B cell (primary cell): ENCODE data around the gene BRMS1L. TPM values are rescaled to one million over a fixed set of nuclear protein-coding genes. Genes with fewer than 3 reads are reported as not detected.

Experiments used
- ATAC-seq: fragments of 200-7000 bp; cut with Tn5 transposase; one replicate; pipeline ENCODE4 v1.10.0; 2021; ENCODE audit warnings: low read depth, mild to moderate bottlenecking, moderate number of reproducible peaks, moderate library complexity
- CTCF ChIA-PET: fragments of 350-600 bp; sonication (Branson Sonifier 250); formaldehyde crosslinking; loops from one replicate; lab custom pipeline; 2021; ENCODE audit warnings: antibody characterized with exemption, inconsistent platforms; lab: Charles Lee
- POLR2A ChIA-PET: fragments of 350-600 bp; sonication (Branson Sonifier 250); formaldehyde crosslinking; loops from one replicate; lab custom pipeline; 2021; ENCODE audit warnings: antibody characterized with exemption; lab: Charles Lee
- DNase-seq: peaks from one replicate; pipeline ENCODE4 v3.0.0; 2013
- H2AFZ ChIP-seq: 2 replicates; pipeline ENCODE4 v1.6.1; 2012; ENCODE audit warnings: mild to moderate bottlenecking, low read depth, low read length; ENCODE audit not compliant: insufficient read depth, poor library complexity, severe bottlenecking
- H3K27ac ChIP-seq, 2 donors: 1 replicate in 1 of 2; 2 replicates in 1 of 2; pipeline ENCODE4 v1.5.1; 2012 to 2013; ENCODE audit warnings: low read length in 2 of 2, mild to moderate bottlenecking in 2 of 2, moderate library complexity in 1 of 2
- H3K27me3 ChIP-seq, 4 experiments: fragments of 200-600 bp in 1 of 4; sonication (generic) in 1 of 4; replicated peaks in 1 of 4; 1 replicate in 2 of 4; 2 replicates in 2 of 4; pipeline versions ENCODE4 v1.6.1 to v1.7.0; 2013 to 2016; ENCODE audit warnings: low read length in 3 of 4, mild to moderate bottlenecking in 2 of 4, mixed read lengths in 1 of 4, moderate library complexity in 1 of 4; ENCODE audit not compliant: insufficient read depth in 4 of 4, control insufficient read depth in 3 of 4; ENCODE audit errors: control extremely low read depth in 1 of 4
- H3K36me3 ChIP-seq, 2 experiments: replicated peaks in 1 of 2; 1 replicate in 1 of 2; 2 replicates in 1 of 2; pipeline versions ENCODE4 v1.6.1 to v1.7.1; 2013; ENCODE audit warnings: low read length in 1 of 2; ENCODE audit not compliant: insufficient read depth in 2 of 2, control insufficient read depth in 1 of 2; ENCODE audit errors: control extremely low read depth in 1 of 2, extremely low read depth in 1 of 2
- H3K4me1 ChIP-seq, 2 donors: fragments of 200-600 bp in 1 of 2; sonication (generic) in 1 of 2; 1 replicate in 1 of 2; 2 replicates in 1 of 2; pipeline versions ENCODE4 v1.5.1 to v1.6.1; 2013 to 2017; ENCODE audit warnings: low read length in 2 of 2; ENCODE audit not compliant: control insufficient read depth in 2 of 2, insufficient read depth in 2 of 2
- H3K4me2 ChIP-seq: replicated peaks from 2 replicates; pipeline ENCODE3; 2012; ENCODE audit warnings: mild to moderate bottlenecking, low read depth, low read length; ENCODE audit not compliant: poor library complexity, severe bottlenecking
- H3K4me3 ChIP-seq, 5 experiments: fragments of 200-600 bp in 1 of 5; sonication (generic) in 1 of 5; 1 replicate in 3 of 5; 2 replicates in 2 of 5; pipeline versions ENCODE4 v1.5.1 to v1.7.0; 2011 to 2016; ENCODE audit warnings: low read length in 4 of 5, mild to moderate bottlenecking in 4 of 5, low read depth in 2 of 5, control low read depth in 1 of 5, moderate library complexity in 1 of 5; ENCODE audit not compliant: insufficient read depth in 1 of 5; ENCODE audit errors: control extremely low read depth in 1 of 5, extremely low read depth in 1 of 5
- H3K79me2 ChIP-seq: fragments of 200-600 bp; sonication (generic); one replicate; pipeline ENCODE4 v1.6.0; 2016; ENCODE audit warnings: low read length; ENCODE audit not compliant: control insufficient read depth, insufficient read depth
- H3K9ac ChIP-seq: fragments of 200-600 bp; sonication (generic); 2 replicates; pipeline ENCODE4 v1.6.1; 2017; ENCODE audit warnings: mild to moderate bottlenecking, low read length, moderate library complexity
- H3K9me3 ChIP-seq, 3 donors: one replicate each; pipeline versions ENCODE4 v1.6.1 to v1.7.1; 2013; ENCODE audit warnings: low read length in 2 of 3; ENCODE audit not compliant: control insufficient read depth in 2 of 3, insufficient read depth in 1 of 3; ENCODE audit errors: control extremely low read depth in 1 of 3
- H4K20me1 ChIP-seq: 2 replicates; pipeline ENCODE4 v1.6.0; 2012; ENCODE audit warnings: mild to moderate bottlenecking, low read length; ENCODE audit not compliant: insufficient read depth, control insufficient read depth, poor library complexity, severe bottlenecking
- H3K27ac Mint-ChIP-seq: one replicate; pipeline ENCODE4 v1.8.0; 2021; ENCODE audit warnings: mixed read lengths
- H3K27me3 Mint-ChIP-seq: one replicate; pipeline ENCODE4 v1.8.0; 2021; ENCODE audit warnings: mixed read lengths
- H3K4me1 Mint-ChIP-seq: one replicate; pipeline ENCODE4 v1.8.0; 2021; ENCODE audit warnings: mixed read lengths
- H3K4me3 Mint-ChIP-seq: one replicate; pipeline ENCODE4 v1.8.0; 2021; ENCODE audit warnings: mixed read lengths
- H3K9me3 Mint-ChIP-seq: one replicate; pipeline ENCODE4 v1.8.0; 2022; ENCODE audit warnings: mixed read lengths; ENCODE audit not compliant: insufficient read depth
- CTCF ChIP-seq: fragments of 200-600 bp; IDR thresholded peaks from one replicate; pipeline ENCODE4 v1.8.0; 2022; ENCODE audit warnings: antibody characterized with exemption, mild to moderate bottlenecking
- EZH2 ChIP-seq: IDR thresholded peaks from 2 replicates; pipeline ENCODE4 v1.6.1; 2012; ENCODE audit warnings: borderline replicate concordance, low read depth, mild to moderate bottlenecking, moderate library complexity, low read length; ENCODE audit not compliant: insufficient read depth, poor library complexity, severe bottlenecking
- WGBS: methylation state at CpG from one replicate; pipeline ENCODE4 v1.1.5; 2013; ENCODE audit warnings: missing lambda C conversion rate; ENCODE audit not compliant: insufficient coverage; 5-methylcytosine and 5-hydroxymethylcytosine counted together
- intact Hi-C: fragments of 100-400 bp; cut with micrococcal nuclease; formaldehyde crosslinking; loops from one replicate; pipeline ENCODE4 v1.10.0; 2022
- polyA minus RNA-seq: library from RNA; depleted of rRNA, polyadenylated mRNA; stranded (reverse); fragments of >200 nt; gene quantifications from 2 replicates; pipeline ENCODE4 v1.2.3, GENCODE V29; 2012
- polyA plus RNA-seq: library from polyadenylated mRNA; depleted of rRNA; stranded (reverse); fragments of >200 nt; gene quantifications from 2 replicates; pipeline ENCODE4 v1.2.3, GENCODE V29; 2012
- total RNA-seq, 2 donors: library from RNA; stranded (reverse); fragments of 120-200 nt in 1 of 2; gene quantifications; 1 replicate in 1 of 2; 2 replicates in 1 of 2; pipeline versions ENCODE4 v1.2.3 to v1.2.4, GENCODE V29; 2013 to 2022

BRMS1L gene
- total RNA-seq (4.7 and 6.3 TPM in 2 replicates), polyA plus RNA-seq (1.1 and 5.9 TPM in 2 replicates), polyA minus RNA-seq (0.77 and 4.1 TPM in 2 replicates)
- total RNA-seq (2013) = 3.1 TPM

- peak within 1 kb of the TSS; percentile 91 for H3K27ac Mint-ChIP-seq
- intact Hi-C loops = loop anchor here (1.0 to 10.0 kb wide), 11 partner anchors 17 to 1364 kb away; partner anchors contain the start of genes BAZ1A, EAPP, FAM177A1 and MBIP
These were observed at the start of gene BRMS1L for GRCh38 chr14:35826218-35826951. BRMS1L (plus strand) TSS chr14:35826338; CDS start chr14:35826517, 179 bp downstream.

More at GRCh38 chr14:35826218-35826951, at the start of gene BRMS1L:
- DNase-seq = peak; percentile 97
- peak within 1 kb of the TSS; percentile 89 for H3K4me3 Mint-ChIP-seq
- ChIA-PET CTCF (interaction anchor here (0.7 to 3.5 kb wide), 7 partner anchors 8 to 954 kb away, joined by 3 to 31 read pairs (median 4); partner anchors contain the start of gene RALGAPA1), POLR2A (interaction anchor here (0.6 to 1.6 kb wide), 6 partner anchors 17 to 781 kb away, joined by 3 to 7 read pairs (median 4); partner anchors contain the start of genes FAM177A1, NFKBIA, PPP2R3C and PRORP)
- no peaks in the 10 kb centered on the region for H3K9me3 Mint-ChIP-seq
- no peaks in the 10 kb centered on the region for H3K27me3 ChIP-seq
- peak within 1 kb of the TSS; percentile 81 to 100 (median 90) for H3K4me3 ChIP-seq
- H3K4me1 Mint-ChIP-seq = peaks cover 25% of the 10 kb centered on the region
- peaks cover 14% of the 10 kb centered on the region for H3K79me2 ChIP-seq
- ATAC-seq = peak; percentile 95
- no peaks in the 10 kb centered on the region for H4K20me1 ChIP-seq
- peaks cover 7 to 11% of the 10 kb centered on the region in 2 donors for H3K4me1 ChIP-seq
- peak within 1 kb of the TSS; percentile 93 for H2AFZ ChIP-seq
- peak within 1 kb of the TSS; percentile 89 for H3K9ac ChIP-seq
- under 1% methylated on average over 70 of the region's 70 CpGs for WGBS
- H3K36me3 ChIP-seq = no peaks in the 10 kb centered on the region
- no peaks in the 10 kb centered on the region for H3K9me3 ChIP-seq
- no peaks in the 10 kb centered on the region for H3K27me3 Mint-ChIP-seq
- H3K4me2 ChIP-seq = peak within 1 kb of the TSS; percentile 80
- H3K27ac ChIP-seq = peak within 1 kb of the TSS; percentile 75
- TF ChIP-seq CTCF (no peak), EZH2 (no peak)
